Esophagus muscularis mucosa (tissue), 4 donors: ENCODE results near the gene PHACTR1. TPM values are rescaled to one million over a fixed set of nuclear protein-coding genes. Genes with fewer than 3 reads are reported as not detected.

ENCODE experiments used
- DNase-seq: peaks from one replicate; pipeline ENCODE4 v3.0.0-alpha.2; 2017; ENCODE audit errors: extremely low spot score
- H3K27ac ChIP-seq, 4 donors: fragments of 200-600 bp; sonication (generic); replicated peaks in 1 of 4; 1 replicate in 3 of 4; 2 replicates in 1 of 4; pipeline ENCODE4 v1.5.1; 2016 to 2019; ENCODE audit warnings: mild to moderate bottlenecking in 1 of 4
- H3K27me3 ChIP-seq, 4 donors: fragments of 200-600 bp; sonication (generic); one replicate each; pipeline versions ENCODE4 v1.5.1 to v1.6.0; 2016 to 2019
- H3K36me3 ChIP-seq, 4 donors: fragments of 200-600 bp; sonication (generic); one replicate each; pipeline ENCODE4 v1.5.1; 2016 to 2019
- H3K4me1 ChIP-seq, 4 donors: fragments of 200-600 bp; sonication (generic); one replicate each; pipeline ENCODE4 v1.5.1; 2016 to 2019
- H3K4me3 ChIP-seq, 4 donors: fragments of 200-600 bp; sonication (generic); 1 replicate in 2 of 4; 2 replicates in 2 of 4; pipeline ENCODE4 v1.5.1; 2016 to 2019; ENCODE audit warnings: mild to moderate bottlenecking in 4 of 4, moderate library complexity in 1 of 4
- H3K9me3 ChIP-seq, 4 donors: fragments of 200-600 bp; sonication (generic); 1 replicate in 3 of 4; 2 replicates in 1 of 4; pipeline ENCODE4 v1.5.1; 2016 to 2019
- CTCF ChIP-seq, 3 experiments: fragments of 200-600 bp in 2 of 3; fragments of 450-650 bp in 1 of 3; sonication (generic) in 2 of 3; IDR thresholded peaks; one replicate each; pipeline ENCODE4 v1.5.1; 2017 to 2019; ENCODE audit warnings: antibody characterized with exemption in 3 of 3, mild to moderate bottlenecking in 2 of 3, moderate library complexity in 1 of 3
- EP300 ChIP-seq: sonication (generic); formaldehyde crosslinking; IDR thresholded peaks from one replicate; pipeline ENCODE4 v1.6.1; 2017; ENCODE audit warnings: antibody characterized with exemption
- POLR2A ChIP-seq: fragments of 450-650 bp; IDR thresholded peaks from one replicate; pipeline ENCODE4 v1.6.1; 2017; ENCODE audit warnings: antibody characterized with exemption, moderate library complexity, mild to moderate bottlenecking, low read depth
- POLR2AphosphoS5 ChIP-seq, 2 donors: sonication (generic); formaldehyde crosslinking; IDR thresholded peaks; one replicate each; pipeline ENCODE4 v1.6.1; 2017; ENCODE audit warnings: antibody characterized with exemption in 2 of 2
- WGBS: methylation state at CpG from one replicate; pipeline ENCODE4 v1.1.5; 2018; 5-methylcytosine and 5-hydroxymethylcytosine counted together
- intact Hi-C: fragments of 100-400 bp; cut with DNase I; formaldehyde crosslinking; loops from one replicate; pipeline ENCODE4 v1.15.1; 2023
- total RNA-seq, 4 donors: library from RNA; depleted of rRNA; stranded (reverse); fragments of >200 nt; gene quantifications; one replicate each; pipeline versions ENCODE4 v1.1.0 to v1.2.1, GENCODE V29; 2016

PHACTR1 gene
- total RNA-seq, 4 donors from 2014 or later, result 0.83 to 4.2 (median 3.1) TPM

- Histone ChIP-seq H3K4me1 (no peaks in the 10 kb centered on the region), H3K27me3 (no peaks in the 10 kb centered on the region), H3K27ac (no peak overlapping the region), H3K4me3 (no peak overlapping the region), H3K9me3 (no peaks in the 10 kb centered on the region), H3K36me3 (no peaks in the 10 kb centered on the region)
- 81% methylated on average over 2 of the region's 2 CpGs for WGBS
- DNase-seq, result no peak
- intact Hi-C loops, result no loop called here
- TF ChIP-seq POLR2A (no peak), CTCF (IDR thresholded peaks at IDR 0.05) (no peak), POLR2AphosphoS5 (IDR thresholded peaks at IDR 0.05) (no peak), EP300 (no peak)
Observed at GRCh38 chr6:12935637-12936036, 219.1 kb downstream of the PHACTR1 start.

GRCh38 chr6:12937971-12938370 lies 221.4 kb downstream of the PHACTR1 start:
- Histone ChIP-seq H3K27me3 (no peaks in the 10 kb centered on the region), H3K4me3 (no peak overlapping the region), H3K9me3 (no peaks in the 10 kb centered on the region), H3K36me3 (no peaks in the 10 kb centered on the region), H3K27ac (no peak overlapping the region), H3K4me1 (no peaks in the 10 kb centered on the region)
- intact Hi-C loops, result no loop called here
- no peak for TF ChIP-seq POLR2A
- WGBS, result 92% methylated on average over 4 of the region's 4 CpGs
- DNase-seq, result no peak

DNA sequence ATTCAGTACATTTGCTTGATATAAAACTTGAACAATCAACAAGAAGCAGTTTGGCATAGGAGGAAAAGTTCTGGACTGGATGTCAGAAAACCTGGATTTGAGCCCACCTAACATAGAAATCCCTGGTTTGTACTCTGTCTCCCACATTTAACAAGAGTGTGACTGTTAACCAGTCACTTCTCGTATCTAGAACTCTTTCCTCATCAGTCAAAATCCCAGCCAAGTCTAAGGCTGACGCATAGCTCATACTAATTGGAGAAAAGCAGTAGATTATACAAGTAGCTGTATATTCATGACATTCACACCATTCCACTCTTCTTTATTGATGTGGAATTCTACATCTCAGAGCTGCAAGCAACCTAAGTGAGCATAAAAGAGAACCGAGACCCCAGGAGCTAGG lies 222.7 kb downstream of the PHACTR1 start:
- TF ChIP-seq CTCF (IDR thresholded peaks at IDR 0.05), result no peak
- no peak for TF ChIP-seq EP300
- no peak for TF ChIP-seq POLR2AphosphoS5 (IDR thresholded peaks at IDR 0.05)
- TF ChIP-seq POLR2A, result no peak
- H3K9me3 ChIP-seq, result no peaks in the 10 kb centered on the region
- H3K4me1 ChIP-seq, result no peaks in the 10 kb centered on the region
- DNase-seq, result no peak
- WGBS, result 86% methylated on average over 3 of the region's 3 CpGs
- intact Hi-C loops, result no loop called here
- no peak overlapping the region for H3K4me3 ChIP-seq
- H3K27ac ChIP-seq, result no peak overlapping the region
- no peaks in the 10 kb centered on the region for H3K27me3 ChIP-seq
- H3K36me3 ChIP-seq, result no peaks in the 10 kb centered on the region

DNA sequence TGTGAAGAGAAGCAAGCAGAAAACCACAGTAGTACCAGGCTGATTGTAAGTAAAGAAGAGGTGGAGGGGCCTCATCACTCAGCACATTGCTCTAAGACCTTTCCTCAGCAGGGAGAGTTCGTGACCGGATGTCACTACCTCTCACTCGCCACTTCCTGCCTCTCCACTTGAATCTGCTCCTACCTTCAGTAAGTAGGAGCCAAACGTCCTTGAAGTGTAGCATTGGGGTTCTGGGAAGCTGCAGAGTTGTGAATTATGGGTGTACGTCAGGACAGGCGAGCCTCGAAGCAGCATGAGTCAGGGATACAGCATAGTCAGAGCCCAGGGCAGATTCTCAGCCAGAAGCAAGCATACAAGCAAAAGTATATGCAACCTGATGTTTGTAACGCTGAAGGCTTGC lies 224.9 kb downstream of the PHACTR1 start:
- intact Hi-C loops, result no loop called here
- H3K27me3 ChIP-seq, result no peaks in the 10 kb centered on the region
- WGBS, result 70% methylated on average over 8 of the region's 8 CpGs
- no peak overlapping the region for H3K27ac ChIP-seq
- H3K9me3 ChIP-seq, result no peaks in the 10 kb centered on the region
- H3K36me3 ChIP-seq, result no peaks in the 10 kb centered on the region
- DNase-seq, result no peak
- H3K4me3 ChIP-seq, result no peak overlapping the region
- TF ChIP-seq EP300, result no peak
- no peak for TF ChIP-seq POLR2AphosphoS5 (IDR thresholded peaks at IDR 0.05)
- TF ChIP-seq CTCF (IDR thresholded peaks at IDR 0.05), result no peak
- TF ChIP-seq POLR2A, result no peak
- H3K4me1 ChIP-seq, result no peaks in the 10 kb centered on the region

GRCh38 chr6:12943549-12943948 lies 227.0 kb downstream of the PHACTR1 start:
- no peaks in the 10 kb centered on the region for H3K9me3 ChIP-seq
- intact Hi-C loops, result no loop called here
- no peak overlapping the region for H3K4me3 ChIP-seq
- no peak overlapping the region for H3K27ac ChIP-seq
- no peaks in the 10 kb centered on the region for H3K36me3 ChIP-seq
- no peaks in the 10 kb centered on the region for H3K27me3 ChIP-seq
- no peak for TF ChIP-seq POLR2AphosphoS5 (IDR thresholded peaks at IDR 0.05)
- TF ChIP-seq CTCF (IDR thresholded peaks at IDR 0.05), result no peak
- no peak for TF ChIP-seq EP300
- no peak for TF ChIP-seq POLR2A
- no peaks in the 10 kb centered on the region for H3K4me1 ChIP-seq
- 81% methylated on average over 2 of the region's 2 CpGs for WGBS
- no peak for DNase-seq
